ENCODE measurements around the gene KIF26A.

KIF26A gene

DNA sequence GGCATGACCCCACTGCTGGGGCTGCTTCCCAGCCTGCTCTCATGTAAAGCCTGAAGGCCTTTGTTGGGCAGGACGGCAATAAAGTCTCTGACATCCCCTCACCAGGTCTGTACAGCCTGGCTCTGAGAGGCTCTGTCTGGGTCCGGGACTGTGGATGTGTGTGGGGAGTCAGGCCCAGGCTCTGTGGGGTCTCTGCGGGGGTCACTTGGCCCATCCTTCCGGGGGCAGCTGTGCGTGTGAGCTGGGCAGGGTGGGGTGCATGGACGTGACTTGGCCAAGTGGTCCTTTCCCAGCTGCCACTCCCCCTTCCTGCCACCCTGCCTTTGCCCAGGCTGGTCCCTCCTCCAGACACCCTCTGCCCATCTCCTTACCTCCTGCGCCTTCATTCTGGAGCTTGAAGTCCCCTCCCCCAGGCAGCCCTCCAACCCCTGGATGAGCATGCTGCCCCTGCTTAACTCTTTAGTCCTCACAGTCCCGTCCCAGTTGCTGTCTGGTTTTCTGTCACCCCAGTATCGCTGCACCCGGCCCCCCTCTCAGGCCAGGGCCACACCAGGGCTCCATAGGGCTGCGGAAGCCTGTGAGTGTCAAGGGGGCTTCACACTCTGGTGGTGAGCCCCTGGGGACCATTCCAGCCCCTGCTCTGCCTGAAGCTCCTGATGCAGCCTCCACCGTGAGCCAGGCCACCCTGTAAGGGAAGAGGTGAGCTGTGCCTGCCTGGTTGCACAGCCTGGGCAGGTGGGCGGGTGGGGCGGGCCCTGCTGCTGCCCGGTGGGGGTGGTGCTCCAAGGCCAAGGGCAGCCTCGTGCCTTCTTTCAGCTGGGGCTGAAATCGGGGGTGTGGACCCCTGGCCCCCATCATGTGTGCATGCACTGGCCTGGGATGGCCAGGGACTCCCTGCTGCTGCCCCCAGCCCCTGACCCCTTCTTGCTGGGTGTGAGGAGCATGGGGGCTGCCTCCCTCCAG, 25.5 kb upstream of the KIF26A start:
- no peak for TF ChIP-seq CTCF (conservative IDR thresholded peaks at IDR 0.05; ENCODE audit: low read depth)
- ChIA-PET POLR2A (ENCODE audit: low non-redundant PET) (no interaction called here), CTCF (interaction anchor here (0.7 kb wide), 1 partner anchor 18 kb away, joined by 3 read pairs; no protein-coding TSS in a partner anchor)
- DNase-seq (ENCODE audit: low spot score): no peak
- peak overlapping the region; percentile 29; the same call in 1 of the 2 replicates for H3K27ac ChIP-seq

DNA sequence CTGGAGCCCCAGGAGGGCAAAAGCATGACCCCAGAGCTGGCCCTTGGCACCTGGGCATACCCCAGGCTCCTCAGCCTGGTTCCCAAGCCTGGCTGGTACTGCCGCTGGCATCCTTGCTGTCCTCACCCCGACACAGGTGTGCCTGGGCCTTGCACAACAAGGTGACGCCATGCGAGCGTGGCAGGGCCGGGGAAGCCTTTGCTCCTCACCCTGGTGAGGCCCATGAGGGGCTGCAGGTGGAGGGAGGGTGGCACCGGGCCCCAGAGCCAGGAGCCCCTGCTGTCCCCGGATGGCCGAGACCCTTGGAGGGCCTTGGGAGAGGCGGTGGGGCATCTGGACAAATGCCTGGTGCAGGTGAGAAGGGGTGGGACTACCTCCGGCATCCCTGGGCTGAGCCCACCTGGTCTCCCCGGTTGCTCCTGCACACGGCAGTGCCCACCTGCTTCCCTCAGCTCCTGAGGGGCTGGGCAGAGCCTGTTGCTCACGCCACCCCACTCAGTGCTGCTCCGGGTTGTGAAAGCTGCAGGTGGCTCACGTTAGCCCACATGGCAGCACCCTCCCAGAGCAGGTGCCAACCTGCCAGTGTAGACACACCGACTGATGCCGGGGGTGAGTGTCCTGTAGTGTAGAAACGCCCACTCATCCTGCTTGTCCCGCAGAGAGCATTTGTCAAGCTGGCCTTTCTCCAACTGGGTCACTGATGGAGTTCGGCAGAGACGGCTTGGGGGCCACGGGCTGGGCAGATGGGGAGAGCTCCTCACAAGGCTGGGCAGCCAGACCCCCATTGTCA, 24.6 kb upstream of the KIF26A start:
- DNase-seq (ENCODE audit: low spot score): no peak
- TF ChIP-seq CTCF (conservative IDR thresholded peaks at IDR 0.05; ENCODE audit: low read depth): no peak
- POLR2A ChIA-PET (ENCODE audit: low non-redundant PET): interaction anchor here (0.5 kb wide), 1 partner anchor 14 kb away, joined by 3 read pairs; no protein-coding TSS in a partner anchor
- CTCF ChIA-PET: interaction anchor here (0.6 to 0.8 kb wide), 5 partner anchors 13 to 542 kb away, joined by 3 read pairs; no protein-coding TSS in a partner anchor
- H3K27ac ChIP-seq: no peak overlapping the region; the same call in 1 of the 2 replicates

DNA sequence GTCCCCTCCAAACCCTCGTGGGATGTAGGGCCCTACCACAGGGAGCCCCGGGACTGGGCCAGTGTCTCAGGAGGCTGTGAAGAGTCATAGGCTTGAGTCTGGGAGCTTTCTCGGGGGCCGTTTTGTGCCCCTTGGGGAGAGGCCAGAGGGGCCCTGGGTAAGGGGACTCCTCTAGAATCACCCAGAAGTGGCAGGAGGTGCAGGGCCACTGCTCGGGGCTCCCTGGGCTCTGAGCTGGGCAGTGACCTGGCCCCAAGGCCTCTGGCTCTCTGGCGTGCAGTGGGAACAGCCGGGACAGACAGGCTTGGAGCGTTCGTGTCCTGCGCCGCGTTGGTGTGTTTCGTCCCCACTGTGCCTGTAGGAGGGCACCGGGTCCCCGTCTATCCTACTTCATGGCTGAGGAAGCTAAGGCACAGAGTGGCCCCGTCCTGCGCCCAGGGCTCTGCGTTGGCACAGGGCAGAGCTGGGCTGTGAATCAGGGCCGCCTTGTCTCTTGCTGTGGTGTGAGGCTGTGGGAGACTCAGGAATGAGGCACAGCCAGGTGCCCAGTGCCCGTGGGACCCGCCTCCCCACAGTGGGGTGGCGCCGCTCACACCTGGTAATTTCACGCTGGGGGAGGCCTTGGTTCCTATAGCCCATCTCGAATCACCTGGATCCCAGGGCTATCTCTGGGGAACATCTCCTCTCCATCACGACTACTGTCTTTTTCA, 23.8 kb upstream of the KIF26A start:
- H3K27ac ChIP-seq: peak overlapping the region; percentile 15; the same call in 1 of the 2 replicates
- DNase-seq (ENCODE audit: low spot score): no peak
- no peak for TF ChIP-seq CTCF (conservative IDR thresholded peaks at IDR 0.05; ENCODE audit: low read depth)
- CTCF ChIA-PET: interaction anchor here (0.7 to 1.7 kb wide), 6 partner anchors 8 to 160 kb away, joined by 3 to 7 read pairs (median 3); no protein-coding TSS in a partner anchor
- POLR2A ChIA-PET (ENCODE audit: low non-redundant PET): interaction anchor here (1.1 kb wide), 1 partner anchor 8 kb away, joined by 3 read pairs; no protein-coding TSS in a partner anchor

GRCh38 chr14:104115131-104115600, 23.2 kb upstream of the KIF26A start:
- no peak for TF ChIP-seq CTCF (conservative IDR thresholded peaks at IDR 0.05; ENCODE audit: low read depth)
- ChIA-PET POLR2A (ENCODE audit: low non-redundant PET) (interaction anchor here (1.1 kb wide), 1 partner anchor 9 kb away, joined by 3 read pairs; no protein-coding TSS in a partner anchor), CTCF (interaction anchor here (0.7 to 1.7 kb wide), 4 partner anchors 9 to 439 kb away, joined by 3 to 7 read pairs (median 4); no protein-coding TSS in a partner anchor)
- DNase-seq (ENCODE audit: low spot score): no peak
- H3K27ac ChIP-seq: peak overlapping the region; percentile 15; the same call in 1 of the 2 replicates

DNA sequence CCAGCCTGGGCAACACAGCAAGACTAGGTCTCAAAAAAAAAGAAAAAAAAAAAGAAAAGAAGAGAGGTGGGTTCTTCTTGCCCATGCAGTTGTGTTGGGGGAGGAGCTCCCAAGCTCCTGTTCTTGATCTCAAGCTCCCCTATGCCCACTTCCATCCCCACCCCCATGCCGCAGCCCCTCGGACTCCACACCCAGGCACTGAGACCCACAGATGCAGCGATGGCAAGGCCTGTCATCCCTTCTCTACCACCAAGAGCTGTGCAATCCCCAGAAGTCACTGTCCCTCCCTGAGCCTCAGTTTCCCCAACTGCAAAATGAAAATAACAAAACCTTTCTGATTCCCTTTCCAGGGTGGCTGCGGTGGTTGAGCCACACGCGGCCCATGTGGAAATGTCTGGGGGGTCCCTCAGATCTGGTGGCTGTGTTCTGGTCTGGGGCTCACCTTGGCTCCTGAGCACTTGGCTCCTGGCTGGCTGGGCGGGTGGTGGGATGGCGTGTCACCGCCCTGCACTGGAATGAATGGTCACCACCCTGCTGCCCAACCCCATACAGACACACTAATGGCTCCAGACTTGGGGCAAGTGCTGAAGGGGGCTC, 22.6 kb upstream of the KIF26A start:
- ChIA-PET CTCF (interaction anchor here (0.6 to 1.7 kb wide), 6 partner anchors 10 to 438 kb away, joined by 3 to 7 read pairs (median 3); no protein-coding TSS in a partner anchor), POLR2A (ENCODE audit: low non-redundant PET) (interaction anchor here (1.1 kb wide), 1 partner anchor 10 kb away, joined by 3 read pairs; no protein-coding TSS in a partner anchor)
- no peak for DNase-seq (ENCODE audit: low spot score)
- TF ChIP-seq CTCF (conservative IDR thresholded peaks at IDR 0.05; ENCODE audit: low read depth): no peak
- peak overlapping the region; percentile 8; the same call in 1 of the 2 replicates for H3K27ac ChIP-seq

Measured in RWPE1 (cell line).